HL-60 (cell line): ENCODE results near the gene BOLL.

Source experiments
- GABPA ChIP-seq: IDR thresholded peaks from 2 replicates; pipeline ENCODE4 v1.6.1; 2012; ENCODE audit warnings: low read depth
- POLR2AphosphoS5 ChIP-seq: IDR thresholded peaks from 2 replicates; pipeline ENCODE4 v1.6.1; 2012; ENCODE audit warnings: low read depth
- SPI1 ChIP-seq: IDR thresholded peaks from 2 replicates; pipeline ENCODE4 v1.6.1; 2012; ENCODE audit warnings: low read depth, mild to moderate bottlenecking, borderline replicate concordance
- TF ChIP-seq, protein P1 (sequence below): IDR thresholded peaks from one replicate; pipeline ENCODE4 v1.5.1; 2011; ENCODE audit warnings: low read length, control low read depth, inconsistent platforms; ENCODE audit not compliant: insufficient read depth
- TF ChIP-seq, protein P2 (sequence below): IDR thresholded peaks from 2 replicates; pipeline ENCODE4 v1.6.1; 2012; ENCODE audit warnings: low read depth; ENCODE audit not compliant: insufficient replicate concordance

DNA sequence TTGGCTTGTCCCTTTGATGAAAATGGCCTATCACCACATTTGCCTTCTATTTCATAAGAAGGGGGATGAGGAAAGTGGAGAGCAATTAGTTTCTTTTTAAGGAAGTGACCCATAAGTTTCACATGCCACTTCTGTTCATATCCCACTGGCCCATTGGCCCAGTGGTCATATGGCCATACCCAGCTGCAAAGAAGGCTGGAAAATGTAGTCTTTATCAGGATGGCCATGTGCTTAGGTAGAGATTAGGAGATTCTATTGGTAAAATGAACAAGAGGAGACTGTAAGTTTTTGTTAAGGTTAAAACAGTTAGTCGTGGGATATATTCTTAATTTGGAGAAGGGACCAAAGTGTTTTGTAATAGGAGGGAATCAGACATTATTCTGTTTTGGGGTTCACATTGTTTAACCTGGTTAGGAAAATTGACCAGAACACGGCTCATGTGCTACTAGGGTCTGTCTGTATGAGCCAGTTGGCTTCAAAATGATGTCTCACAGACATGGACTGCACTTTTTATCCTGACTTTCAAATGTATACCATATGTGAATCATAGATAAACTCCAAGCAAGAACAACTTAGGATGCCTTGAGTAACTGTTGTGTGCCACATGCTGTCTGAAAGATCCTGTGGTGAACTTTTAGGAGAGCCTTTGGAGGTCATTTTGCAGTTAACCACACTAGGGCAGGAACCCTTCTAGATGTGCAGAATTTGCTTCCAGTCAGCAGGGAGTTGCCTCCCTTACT is 36.6 kb upstream of the BOLL start:
- TF ChIP-seq, protein P1, sequence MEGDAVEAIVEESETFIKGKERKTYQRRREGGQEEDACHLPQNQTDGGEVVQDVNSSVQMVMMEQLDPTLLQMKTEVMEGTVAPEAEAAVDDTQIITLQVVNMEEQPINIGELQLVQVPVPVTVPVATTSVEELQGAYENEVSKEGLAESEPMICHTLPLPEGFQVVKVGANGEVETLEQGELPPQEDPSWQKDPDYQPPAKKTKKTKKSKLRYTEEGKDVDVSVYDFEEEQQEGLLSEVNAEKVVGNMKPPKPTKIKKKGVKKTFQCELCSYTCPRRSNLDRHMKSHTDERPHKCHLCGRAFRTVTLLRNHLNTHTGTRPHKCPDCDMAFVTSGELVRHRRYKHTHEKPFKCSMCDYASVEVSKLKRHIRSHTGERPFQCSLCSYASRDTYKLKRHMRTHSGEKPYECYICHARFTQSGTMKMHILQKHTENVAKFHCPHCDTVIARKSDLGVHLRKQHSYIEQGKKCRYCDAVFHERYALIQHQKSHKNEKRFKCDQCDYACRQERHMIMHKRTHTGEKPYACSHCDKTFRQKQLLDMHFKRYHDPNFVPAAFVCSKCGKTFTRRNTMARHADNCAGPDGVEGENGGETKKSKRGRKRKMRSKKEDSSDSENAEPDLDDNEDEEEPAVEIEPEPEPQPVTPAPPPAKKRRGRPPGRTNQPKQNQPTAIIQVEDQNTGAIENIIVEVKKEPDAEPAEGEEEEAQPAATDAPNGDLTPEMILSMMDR = no peak
- no peak for TF ChIP-seq POLR2AphosphoS5
- no peak; the same call in 1 of the 2 replicates for TF ChIP-seq SPI1
- TF ChIP-seq, protein P2, sequence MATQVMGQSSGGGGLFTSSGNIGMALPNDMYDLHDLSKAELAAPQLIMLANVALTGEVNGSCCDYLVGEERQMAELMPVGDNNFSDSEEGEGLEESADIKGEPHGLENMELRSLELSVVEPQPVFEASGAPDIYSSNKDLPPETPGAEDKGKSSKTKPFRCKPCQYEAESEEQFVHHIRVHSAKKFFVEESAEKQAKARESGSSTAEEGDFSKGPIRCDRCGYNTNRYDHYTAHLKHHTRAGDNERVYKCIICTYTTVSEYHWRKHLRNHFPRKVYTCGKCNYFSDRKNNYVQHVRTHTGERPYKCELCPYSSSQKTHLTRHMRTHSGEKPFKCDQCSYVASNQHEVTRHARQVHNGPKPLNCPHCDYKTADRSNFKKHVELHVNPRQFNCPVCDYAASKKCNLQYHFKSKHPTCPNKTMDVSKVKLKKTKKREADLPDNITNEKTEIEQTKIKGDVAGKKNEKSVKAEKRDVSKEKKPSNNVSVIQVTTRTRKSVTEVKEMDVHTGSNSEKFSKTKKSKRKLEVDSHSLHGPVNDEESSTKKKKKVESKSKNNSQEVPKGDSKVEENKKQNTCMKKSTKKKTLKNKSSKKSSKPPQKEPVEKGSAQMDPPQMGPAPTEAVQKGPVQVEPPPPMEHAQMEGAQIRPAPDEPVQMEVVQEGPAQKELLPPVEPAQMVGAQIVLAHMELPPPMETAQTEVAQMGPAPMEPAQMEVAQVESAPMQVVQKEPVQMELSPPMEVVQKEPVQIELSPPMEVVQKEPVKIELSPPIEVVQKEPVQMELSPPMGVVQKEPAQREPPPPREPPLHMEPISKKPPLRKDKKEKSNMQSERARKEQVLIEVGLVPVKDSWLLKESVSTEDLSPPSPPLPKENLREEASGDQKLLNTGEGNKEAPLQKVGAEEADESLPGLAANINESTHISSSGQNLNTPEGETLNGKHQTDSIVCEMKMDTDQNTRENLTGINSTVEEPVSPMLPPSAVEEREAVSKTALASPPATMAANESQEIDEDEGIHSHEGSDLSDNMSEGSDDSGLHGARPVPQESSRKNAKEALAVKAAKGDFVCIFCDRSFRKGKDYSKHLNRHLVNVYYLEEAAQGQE = no peak
- no peak for TF ChIP-seq GABPA
